GM12865 (cell line): Measurements from ENCODE around the gene APOL3.
"Not testable (repeated sequence)": the region's sequence is repeated elsewhere in the genome, so short reads cannot be mapped to it uniquely, and the experiment has no call there.

Experiments
- DNase-seq: peaks from one replicate; pipeline ENCODE4 v3.0.0; 2010; ENCODE audit warnings: low read depth
- H3K4me3 ChIP-seq: 2 replicates; pipeline ENCODE4 v1.5.1; 2011; ENCODE audit warnings: mild to moderate bottlenecking, low read depth, low read length, control low read depth
- CTCF ChIP-seq: IDR thresholded peaks from 2 replicates; pipeline ENCODE4 v1.5.1; 2011; ENCODE audit warnings: low read length, control low read depth, low read depth, inconsistent platforms; ENCODE audit not compliant: insufficient read depth; ENCODE audit errors: missing control alignments

APOL3 gene

GRCh38 chr22:36123673-36124630 is 36.6 kb downstream of the APOL3 start:
- TF ChIP-seq CTCF = peak; percentile 98
- H3K4me3 ChIP-seq = peak overlapping the region; percentile 45

DNA sequence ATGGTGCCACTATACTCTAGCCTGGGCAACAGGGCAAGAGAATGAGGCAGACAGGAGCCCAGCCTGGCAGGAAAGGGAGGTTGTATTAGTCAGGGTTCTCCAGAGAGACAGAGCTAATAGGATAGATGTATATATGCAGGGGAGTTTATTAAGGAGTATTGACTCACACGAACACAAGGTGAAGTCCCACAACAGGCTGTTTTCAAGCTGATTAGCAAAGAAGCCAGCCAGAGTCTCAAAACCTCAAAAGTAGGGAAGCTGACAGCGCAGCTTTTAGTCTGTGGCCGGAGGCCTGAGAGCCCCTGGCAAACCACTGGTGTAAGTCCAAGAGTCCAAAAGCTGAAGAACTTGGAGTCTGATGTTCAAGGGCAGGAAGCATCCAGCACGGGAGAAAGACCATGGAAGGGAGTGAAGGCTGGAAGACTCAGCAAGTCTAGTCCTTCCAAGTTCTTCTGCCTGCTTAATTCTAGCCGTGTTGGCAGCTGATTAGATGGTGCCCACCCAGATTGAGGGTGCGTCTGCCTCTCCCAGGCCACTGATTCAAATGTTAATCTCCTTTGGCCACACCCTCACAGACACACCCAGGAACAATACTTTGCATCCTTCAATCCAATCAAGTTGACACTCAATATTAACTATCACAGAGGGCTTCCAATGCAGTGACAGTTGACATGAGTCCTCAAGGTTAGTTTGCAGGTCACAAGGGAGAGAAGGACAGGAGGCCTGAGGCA is 39.8 kb downstream of the APOL3 start:
- H3K4me3 ChIP-seq, DNase-seq: not testable (repeated sequence)

More at GRCh38 chr22:36123673-36124630, 36.6 kb downstream of the APOL3 start:
- peak; percentile 96 for DNase-seq

- H3K4me3 ChIP-seq = no peak overlapping the region
- DNase-seq = no peak
- no peak for TF ChIP-seq CTCF
Observed at GRCh38 chr22:36117053-36117554, 43.5 kb downstream of the APOL3 start.

GRCh38 chr22:36116127-36116526 is 44.4 kb downstream of the APOL3 start:
- no peak for DNase-seq
- no peak for TF ChIP-seq CTCF
- no peak overlapping the region for H3K4me3 ChIP-seq

GRCh38 chr22:36113121-36113520 is 47.4 kb downstream of the APOL3 start:
- no peak for DNase-seq
- no peak overlapping the region for H3K4me3 ChIP-seq
- no peak for TF ChIP-seq CTCF

DNA sequence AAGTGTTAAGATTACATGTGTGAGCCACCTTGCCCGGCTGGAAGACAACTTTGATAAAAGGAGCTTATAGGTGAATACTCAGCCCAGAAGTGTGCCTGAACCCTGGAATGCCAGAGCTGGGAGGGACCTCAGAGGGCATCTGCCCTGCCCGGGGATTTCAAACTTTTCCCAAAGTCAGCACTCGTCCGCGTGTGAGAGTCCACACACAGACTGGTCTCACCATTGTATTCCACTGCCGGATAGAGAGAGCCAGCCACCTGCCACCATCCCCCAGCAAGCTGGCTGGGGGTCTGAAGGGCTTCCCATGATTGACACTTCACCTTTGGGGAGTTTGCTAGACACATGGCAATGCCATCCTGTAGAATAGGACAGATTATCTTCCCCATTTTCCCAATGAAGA is 49.2 kb downstream of the APOL3 start:
- H3K4me3 ChIP-seq = no peak overlapping the region
- no peak for DNase-seq

More for the DNA sequence above, 49.2 kb downstream of the APOL3 start:
- TF ChIP-seq CTCF = no peak
